ENCODE data around the gene SCO2.

SCO2 gene

GRCh38 chr22:50505276-50505775, 20.1 kb downstream of the SCO2 start:
- DNase-seq (ENCODE audit: low read depth, low spot score): no peak
- no peak overlapping the region for H3K4me3 ChIP-seq (ENCODE audit: low read length)

GRCh38 chr22:50504369-50505211, 20.8 kb downstream of the SCO2 start:
- no peak for DNase-seq (ENCODE audit: low read depth, low spot score)
- no peak overlapping the region for H3K4me3 ChIP-seq (ENCODE audit: low read length)

GRCh38 chr22:50503475-50504145, 21.8 kb downstream of the SCO2 start:
- no peak for DNase-seq (ENCODE audit: low read depth, low spot score)
- no peak overlapping the region for H3K4me3 ChIP-seq (ENCODE audit: low read length)

GRCh38 chr22:50502628-50503474, 22.5 kb downstream of the SCO2 start:
- DNase-seq (ENCODE audit: low read depth, low spot score): no peak
- H3K4me3 ChIP-seq (ENCODE audit: low read length): no peak overlapping the region

- no peak for DNase-seq (ENCODE audit: low read depth, low spot score)
- no peak overlapping the region for H3K4me3 ChIP-seq (ENCODE audit: low read length)
Observed at GRCh38 chr22:50502096-50502495, 23.3 kb downstream of the SCO2 start.

GRCh38 chr22:50500452-50500851, 24.9 kb downstream of the SCO2 start:
- DNase-seq (ENCODE audit: low read depth, low spot score): no peak
- H3K4me3 ChIP-seq (ENCODE audit: low read length): no peak overlapping the region

GRCh38 chr22:50498322-50498890, 27.0 kb downstream of the SCO2 start:
- no peak overlapping the region for H3K4me3 ChIP-seq (ENCODE audit: low read length)
- peak; percentile 50 for DNase-seq (ENCODE audit: low read depth, low spot score)

GRCh38 chr22:50497093-50497492, 28.3 kb downstream of the SCO2 start:
- DNase-seq (ENCODE audit: low read depth, low spot score): no peak
- H3K4me3 ChIP-seq (ENCODE audit: low read length): no peak overlapping the region

- no peak for DNase-seq (ENCODE audit: low read depth, low spot score)
- no peak overlapping the region for H3K4me3 ChIP-seq (ENCODE audit: low read length)
Observed at GRCh38 chr22:50490531-50491308, 34.7 kb downstream of the SCO2 start.

GRCh38 chr22:50489363-50490243, 35.8 kb downstream of the SCO2 start:
- no peak for DNase-seq (ENCODE audit: low read depth, low spot score)
- H3K4me3 ChIP-seq (ENCODE audit: low read length): no peak overlapping the region

- DNase-seq (ENCODE audit: low read depth, low spot score): no peak
- H3K4me3 ChIP-seq (ENCODE audit: low read length): no peak overlapping the region
Observed at GRCh38 chr22:50488886-50489285, 36.5 kb downstream of the SCO2 start.

GRCh38 chr22:50488006-50488677, 37.3 kb downstream of the SCO2 start:
- DNase-seq (ENCODE audit: low read depth, low spot score): no peak
- no peak overlapping the region for H3K4me3 ChIP-seq (ENCODE audit: low read length)

GRCh38 chr22:50487290-50488005, 38.0 kb downstream of the SCO2 start:
- DNase-seq (ENCODE audit: low read depth, low spot score): no peak
- no peak overlapping the region for H3K4me3 ChIP-seq (ENCODE audit: low read length)

GRCh38 chr22:50486561-50487289, 38.7 kb downstream of the SCO2 start, which contains the start of gene MIOX:
Gene MIOX, plus strand, starts transcription at chr22:50486859. Its CDS starts 39 bp downstream, at chr22:50486898.
- no peak within 1 kb of the TSS for H3K4me3 ChIP-seq (ENCODE audit: low read length)
- no peak for DNase-seq (ENCODE audit: low read depth, low spot score)

- H3K4me3 ChIP-seq (ENCODE audit: low read length): no peak overlapping the region
- no peak for DNase-seq (ENCODE audit: low read depth, low spot score)
Observed at GRCh38 chr22:50485221-50486131, 39.9 kb downstream of the SCO2 start.

All from Jurkat, Clone E6-1 (cell line).